ENCODE measurements around the gene CD300A.
A peak's percentile ranks its signal among the peaks of the same experiment; 100 is the strongest.

CD300A gene

GRCh38 chr17:74457146-74457819 is 9.2 kb upstream of the CD300A start:
- DNase-seq, result peak; percentile 54

- DNase-seq, result no peak
Observed at GRCh38 chr17:74457820-74458166, 8.6 kb upstream of the CD300A start.

- DNase-seq, result no peak
Observed at GRCh38 chr17:74458835-74459234, 7.6 kb upstream of the CD300A start.

- no peak for DNase-seq
Observed at GRCh38 chr17:74459622-74460021, 6.8 kb upstream of the CD300A start.

GRCh38 chr17:74460241-74460640 is 6.2 kb upstream of the CD300A start:
- DNase-seq, result no peak

- no peak for DNase-seq
Observed at GRCh38 chr17:74460996-74461395, 5.4 kb upstream of the CD300A start.

GRCh38 chr17:74461611-74462010 is 4.8 kb upstream of the CD300A start:
- no peak for DNase-seq

GRCh38 chr17:74464730-74465377 is 1.6 kb upstream of the CD300A start:
- no peak for DNase-seq

GRCh38 chr17:74465378-74466110 is 890 bp upstream of the CD300A start:
- DNase-seq, result no peak

GRCh38 chr17:74466828-74467184 is 372 bp downstream of the CD300A start:
- DNase-seq, result no peak

GRCh38 chr17:74467221-74467951 is 952 bp downstream of the CD300A start:
- DNase-seq, result no peak

GRCh38 chr17:74471341-74471740 is 4.9 kb downstream of the CD300A start:
- no peak for DNase-seq

- no peak for DNase-seq
Observed at GRCh38 chr17:74472890-74473289, 6.5 kb downstream of the CD300A start.

GRCh38 chr17:74473294-74473693 is 6.9 kb downstream of the CD300A start:
- DNase-seq, result no peak

- DNase-seq, result no peak
Observed at GRCh38 chr17:74474043-74474792, 7.8 kb downstream of the CD300A start.

- no peak for DNase-seq
Observed at GRCh38 chr17:74475189-74475588, 8.8 kb downstream of the CD300A start.

- DNase-seq, result no peak
Observed at GRCh38 chr17:74477411-74477810, 11.0 kb downstream of the CD300A start.

- no peak for DNase-seq
Observed at GRCh38 chr17:74478420-74479100, 12.1 kb downstream of the CD300A start.

GRCh38 chr17:74480290-74480689 is 13.9 kb downstream of the CD300A start:
- DNase-seq, result no peak

GRCh38 chr17:74481621-74482020 is 15.2 kb downstream of the CD300A start:
- no peak for DNase-seq

GRCh38 chr17:74484066-74484465 is 17.6 kb downstream of the CD300A start:
- no peak for DNase-seq

GRCh38 chr17:74485022-74485743 is 18.7 kb downstream of the CD300A start:
- no peak for DNase-seq
